GM11168 (cell line): ENCODE results near the gene ZFAND6.

ENCODE experiments used
- in situ Hi-C: fragments of 300-500 bp; cut with MboI; formaldehyde crosslinking; loops from one replicate; pipeline ENCODE4 v1.12.0; 2022; ENCODE audit warnings: low sequenced_read_pairs; ENCODE audit not compliant: unreplicated experiment

The ZFAND6 gene

DNA sequence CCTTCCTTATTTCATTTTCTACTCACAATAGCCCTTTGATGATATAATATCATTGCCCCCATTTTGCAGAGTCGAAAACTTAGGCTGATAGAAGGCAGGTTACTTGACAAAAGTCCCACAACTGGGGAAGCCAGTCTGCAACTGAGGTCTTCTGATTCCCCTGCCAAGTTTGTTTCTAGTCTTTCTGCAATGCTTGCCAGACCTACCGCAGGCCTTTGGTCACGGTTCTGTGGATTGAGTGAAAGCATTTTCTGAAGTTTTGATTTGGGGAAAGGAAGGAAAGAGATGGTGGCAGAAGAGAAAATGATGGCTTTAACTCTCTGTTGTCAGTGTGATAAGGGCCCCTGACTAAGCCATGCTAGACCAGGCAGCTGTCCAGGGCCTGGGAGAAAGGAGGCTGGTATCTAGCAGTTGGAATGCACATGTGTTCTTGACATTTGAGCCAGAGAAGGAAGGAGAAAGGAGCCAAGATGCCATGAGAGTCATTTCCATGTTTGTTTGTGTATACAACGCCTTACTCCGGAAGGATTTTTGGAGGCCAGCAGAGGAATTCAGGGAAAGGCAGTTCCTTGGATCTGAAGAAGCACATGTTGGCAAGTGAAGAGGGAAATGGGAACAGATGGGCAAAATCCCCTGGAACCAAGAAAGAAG is 123.3 kb downstream of the ZFAND6 start:
- in situ Hi-C loops: no loop called here

DNA sequence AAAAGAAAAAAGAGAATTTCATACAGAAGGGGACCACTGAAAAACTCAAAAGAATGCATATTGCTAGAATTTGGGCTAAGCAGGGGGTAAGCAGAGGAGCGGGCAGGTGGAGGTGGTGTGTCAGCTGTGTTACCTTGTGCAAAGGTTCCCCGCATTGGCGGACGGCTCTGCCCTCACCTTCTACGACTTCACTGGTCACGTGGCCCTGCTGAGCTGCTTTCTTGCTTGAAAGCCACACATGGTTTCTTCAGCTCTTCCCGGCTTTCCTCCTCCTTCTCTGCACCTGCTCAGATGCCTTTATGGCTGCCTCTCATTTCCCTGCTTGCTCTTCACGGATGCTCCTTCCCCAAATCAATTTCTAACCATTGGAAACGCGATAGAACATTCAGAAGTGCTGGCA is 123.8 kb downstream of the ZFAND6 start:
- in situ Hi-C loops: no loop called here

DNA sequence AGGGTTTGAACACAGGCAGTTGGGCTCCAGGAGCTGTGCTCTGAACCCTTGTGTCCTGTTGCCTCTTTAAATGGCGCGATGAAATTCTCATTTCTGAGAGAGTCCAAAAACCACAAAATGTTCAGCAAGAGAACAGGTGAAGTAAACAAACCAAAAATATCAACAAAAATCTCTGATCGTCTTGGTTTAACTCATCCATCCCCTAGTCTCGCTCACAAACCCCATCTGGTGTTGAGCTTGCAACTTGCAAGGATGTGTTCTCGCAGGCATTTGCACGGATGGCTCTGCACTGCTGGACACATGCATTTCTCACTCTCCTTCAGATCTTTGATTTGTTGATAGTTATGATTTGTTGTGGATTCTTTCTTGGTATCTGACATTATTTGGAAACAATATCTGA is 124.4 kb downstream of the ZFAND6 start:
- in situ Hi-C loops: no loop called here

DNA sequence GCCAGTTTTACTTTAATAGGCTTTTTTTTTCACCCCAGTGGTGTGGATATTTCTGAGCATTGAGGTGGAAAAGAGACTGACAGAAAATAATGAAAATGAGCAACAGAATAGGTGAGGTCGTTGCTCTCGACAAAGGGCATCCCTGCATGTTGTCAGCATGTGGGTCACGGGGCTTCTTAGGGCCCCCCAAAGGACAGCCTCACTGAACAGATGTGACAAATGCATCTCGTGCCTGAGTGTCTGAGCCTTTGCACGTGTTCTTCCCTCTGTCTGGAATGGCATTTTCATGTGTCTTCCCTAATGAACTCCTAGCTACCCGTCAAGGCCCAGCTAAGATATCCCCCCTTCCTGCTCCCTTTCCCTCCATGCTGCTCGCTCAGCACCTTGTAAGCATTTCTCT is 125.1 kb downstream of the ZFAND6 start:
- in situ Hi-C loops: no loop called here

DNA sequence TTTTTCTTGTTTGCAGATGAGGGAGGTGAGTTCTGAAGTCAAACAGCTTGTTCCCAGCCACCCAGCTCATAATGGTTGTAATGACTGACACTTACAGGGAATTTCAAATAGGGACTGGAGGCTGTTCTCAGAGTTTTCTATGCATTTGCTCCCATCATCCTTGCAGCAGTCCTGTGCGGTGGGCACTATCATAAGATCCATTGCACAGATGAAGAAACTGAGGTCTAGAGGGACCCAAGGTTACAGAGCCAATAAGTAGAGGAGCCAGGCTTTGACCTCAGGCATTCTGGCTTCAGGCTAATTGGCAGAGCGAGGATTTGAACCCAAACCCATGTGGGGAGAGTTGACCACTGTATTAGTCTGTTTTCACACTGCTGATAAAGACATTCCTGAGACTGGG is 125.7 kb downstream of the ZFAND6 start:
- in situ Hi-C loops: no loop called here

DNA sequence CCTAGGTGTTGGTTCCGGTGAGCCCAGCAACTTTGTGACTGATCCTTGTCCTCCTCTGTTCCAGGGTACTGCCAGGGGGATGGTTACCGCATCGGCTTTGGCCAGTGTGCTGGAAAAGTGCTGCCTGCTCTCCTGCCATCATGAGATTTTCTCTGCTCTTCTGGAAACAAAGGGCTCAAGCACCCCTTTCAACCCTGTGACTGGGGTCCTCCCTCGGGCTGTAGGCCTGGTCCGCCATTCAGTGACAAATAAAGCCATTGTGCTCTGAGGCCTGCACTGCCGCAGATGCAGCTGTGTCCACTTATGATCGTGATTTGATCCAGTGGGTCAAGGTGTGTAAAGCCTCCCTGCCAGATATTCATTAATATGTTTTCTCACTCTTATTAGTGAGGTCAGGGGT is 126.6 kb downstream of the ZFAND6 start:
- in situ Hi-C loops: no loop called here

DNA sequence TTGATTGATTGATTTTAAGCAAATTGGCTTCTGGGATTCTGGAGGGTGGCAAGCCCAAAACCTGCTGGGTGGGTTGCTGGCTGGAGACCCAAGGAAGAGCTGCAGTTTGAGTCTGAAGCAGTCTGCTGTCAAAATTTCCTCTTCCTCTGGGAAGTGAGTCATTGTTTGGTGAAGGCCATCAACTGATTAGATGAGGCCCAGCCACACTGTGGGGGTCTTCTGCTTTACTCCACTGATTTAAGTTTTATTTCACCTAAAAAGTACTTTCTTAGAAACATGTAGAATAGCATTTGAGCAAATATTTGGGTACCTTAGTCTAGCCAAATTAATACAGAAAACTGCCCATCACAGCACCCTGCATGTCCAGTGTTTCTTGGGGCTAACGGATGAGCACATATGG is 127.1 kb downstream of the ZFAND6 start:
- in situ Hi-C loops: no loop called here
